ENCODE results near the gene CCR5. TPM values are rescaled to one million over a fixed set of nuclear protein-coding genes. Genes with fewer than 3 reads are reported as not detected.

CCR5 gene
- polyA plus RNA-seq, 3 donors = 1.2 to 3.6 (median 3.1) TPM

DNA sequence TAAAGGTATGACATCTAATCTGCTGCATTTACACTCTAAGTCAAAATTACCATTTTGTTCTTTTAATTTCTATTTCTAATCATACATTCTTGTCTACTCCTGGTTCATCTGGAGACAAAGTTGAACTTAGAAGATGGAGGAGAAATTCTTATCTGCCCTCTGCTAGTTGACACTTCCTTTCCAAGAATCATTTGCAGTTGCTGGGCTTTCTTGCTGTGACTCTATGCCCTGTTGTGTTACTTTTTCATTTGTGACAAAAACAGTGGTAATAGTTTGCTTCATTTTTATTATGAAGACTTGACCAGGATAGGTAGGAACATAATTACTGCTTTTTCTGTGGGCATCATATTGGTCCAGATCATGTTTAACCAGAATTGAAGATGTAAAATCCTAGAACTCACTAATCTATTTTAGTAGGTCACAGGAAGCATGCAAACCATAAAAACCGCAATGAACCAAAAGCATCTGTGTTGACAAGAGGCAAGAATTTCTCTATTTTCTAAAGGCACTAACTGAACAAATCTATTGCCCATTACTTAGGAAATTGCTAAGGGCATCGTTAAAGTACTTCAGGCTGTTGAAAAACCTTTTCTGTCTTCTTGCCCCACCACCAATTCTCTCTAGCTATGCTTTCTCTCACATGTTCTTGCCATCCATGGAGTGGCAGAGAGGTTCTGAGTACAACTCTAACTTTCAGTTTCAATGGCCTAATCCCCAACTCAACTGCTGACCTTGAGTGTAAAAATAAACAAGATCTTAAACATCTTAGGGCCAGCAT, 21.1 kb upstream of the CCR5 start:
- peaks cover 0 to 5% (median 3%) of the 10 kb centered on the region in 3 donors for H3K27me3 Mint-ChIP-seq (ENCODE audit: low read depth in 3 of 3)
- Histone ChIP-seq H3K27me3 (ENCODE audit: control insufficient read depth in 2 of 2, insufficient read depth in 2 of 2, low read length in 2 of 2) (no peaks in the 10 kb centered on the region), H3K79me2 (ENCODE audit: insufficient read depth, low read length) (peaks cover 24% of the 10 kb centered on the region), H3K9ac (ENCODE audit: insufficient read depth, low read length, poor library complexity, severe bottlenecking) (no peak overlapping the region), H3K36me3 (replicated peaks in 1 of 2; ENCODE audit: control insufficient read depth in 1 of 2, insufficient read depth in 2 of 2, low read length in 2 of 2) (no peaks in the 10 kb centered on the region), H3K4me2 (replicated peaks; ENCODE audit: extremely low read depth, low read length, poor library complexity, severe bottlenecking) (peak overlapping the region; percentile 49), H3K9me3 (replicated peaks in 1 of 2; ENCODE audit: control insufficient read depth in 1 of 2, insufficient read depth in 1 of 2, low read length in 2 of 2) (peaks cover 0 to 3% of the 10 kb centered on the region in 2 donors), H3K27ac (ENCODE audit: low read depth in 1 of 2, low read length in 2 of 2) (peak overlapping the region in 1 of 2 donors; percentile 62), H4K20me1 (ENCODE audit: insufficient read depth, low read length) (no peaks in the 10 kb centered on the region), H3K4me1 (ENCODE audit: control insufficient read depth in 1 of 2, insufficient read depth in 2 of 2, low read length in 2 of 2) (peaks cover 49 to 62% of the 10 kb centered on the region in 2 donors), H3K4me3 (replicated peaks in 1 of 3; ENCODE audit: low read depth in 2 of 3, low read length in 3 of 3) (peak overlapping the region in 1 of 3 experiments; percentile 4), H2AFZ (ENCODE audit: insufficient read depth, low read depth, low read length, poor library complexity, severe bottlenecking) (no peak overlapping the region)
- peak overlapping the region in 1 of 2 donors; percentile 57 for H3K4me3 Mint-ChIP-seq
- peak in 1 of 3 donors; percentile 35 for DNase-seq
- peak overlapping the region in 6 of 7 donors; percentile 51 to 86 (median 79) for H3K27ac Mint-ChIP-seq
- TF ChIP-seq, protein P1, sequence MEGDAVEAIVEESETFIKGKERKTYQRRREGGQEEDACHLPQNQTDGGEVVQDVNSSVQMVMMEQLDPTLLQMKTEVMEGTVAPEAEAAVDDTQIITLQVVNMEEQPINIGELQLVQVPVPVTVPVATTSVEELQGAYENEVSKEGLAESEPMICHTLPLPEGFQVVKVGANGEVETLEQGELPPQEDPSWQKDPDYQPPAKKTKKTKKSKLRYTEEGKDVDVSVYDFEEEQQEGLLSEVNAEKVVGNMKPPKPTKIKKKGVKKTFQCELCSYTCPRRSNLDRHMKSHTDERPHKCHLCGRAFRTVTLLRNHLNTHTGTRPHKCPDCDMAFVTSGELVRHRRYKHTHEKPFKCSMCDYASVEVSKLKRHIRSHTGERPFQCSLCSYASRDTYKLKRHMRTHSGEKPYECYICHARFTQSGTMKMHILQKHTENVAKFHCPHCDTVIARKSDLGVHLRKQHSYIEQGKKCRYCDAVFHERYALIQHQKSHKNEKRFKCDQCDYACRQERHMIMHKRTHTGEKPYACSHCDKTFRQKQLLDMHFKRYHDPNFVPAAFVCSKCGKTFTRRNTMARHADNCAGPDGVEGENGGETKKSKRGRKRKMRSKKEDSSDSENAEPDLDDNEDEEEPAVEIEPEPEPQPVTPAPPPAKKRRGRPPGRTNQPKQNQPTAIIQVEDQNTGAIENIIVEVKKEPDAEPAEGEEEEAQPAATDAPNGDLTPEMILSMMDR (IDR thresholded peaks at IDR 0.05) = no peak
- intact Hi-C loops (cut with micrococcal nuclease) = loop anchor here in 1 of 2 donors (5.0 kb wide), 1 partner anchor 47 kb away; no protein-coding TSS in a partner anchor
- H3K9me3 Mint-ChIP-seq = peaks cover 0 to 3% (median 0%) of the 10 kb centered on the region in 7 donors
- H3K36me3 Mint-ChIP-seq = no peaks in the 10 kb centered on the region
- 0% methylated on average over 2 of the region's 2 CpGs for WGBS (ENCODE audit: insufficient coverage)
- peaks cover 58% of the 10 kb centered on the region for H3K4me1 Mint-ChIP-seq

- H3K9me3 ChIP-seq (replicated peaks in 1 of 2; ENCODE audit: control insufficient read depth in 1 of 2, insufficient read depth in 1 of 2, low read length in 2 of 2) = peaks cover 0 to 3% of the 10 kb centered on the region in 2 donors
- peak overlapping the region; percentile 10 to 57 for H3K4me3 Mint-ChIP-seq
- H3K9ac ChIP-seq (ENCODE audit: insufficient read depth, low read length, poor library complexity, severe bottlenecking) = no peak overlapping the region
- no peak overlapping the region for H2AFZ ChIP-seq (ENCODE audit: insufficient read depth, low read depth, low read length, poor library complexity, severe bottlenecking)
- no peaks in the 10 kb centered on the region for H3K36me3 ChIP-seq (replicated peaks in 1 of 2; ENCODE audit: control insufficient read depth in 1 of 2, insufficient read depth in 2 of 2, low read length in 2 of 2)
- DNase-seq = peak in 2 of 3 donors; percentile 48 to 53
- H3K4me1 Mint-ChIP-seq = peaks cover 64% of the 10 kb centered on the region
- no peaks in the 10 kb centered on the region for H3K27me3 ChIP-seq (ENCODE audit: control insufficient read depth in 2 of 2, insufficient read depth in 2 of 2, low read length in 2 of 2)
- TF ChIP-seq, protein P1 (IDR thresholded peaks at IDR 0.05) = no peak
- H3K4me3 ChIP-seq (replicated peaks in 1 of 3; ENCODE audit: low read depth in 2 of 3, low read length in 3 of 3) = peak overlapping the region in 1 of 3 experiments; percentile 4
- H3K79me2 ChIP-seq (ENCODE audit: insufficient read depth, low read length) = peaks cover 30% of the 10 kb centered on the region
- H3K4me2 ChIP-seq (replicated peaks; ENCODE audit: extremely low read depth, low read length, poor library complexity, severe bottlenecking) = peak overlapping the region; percentile 49
- intact Hi-C loops (cut with micrococcal nuclease) = loop anchor here in 1 of 2 donors (5.0 kb wide), 1 partner anchor 48 kb away; no protein-coding TSS in a partner anchor
- H3K27ac ChIP-seq (ENCODE audit: low read depth in 1 of 2, low read length in 2 of 2) = peak overlapping the region in 1 of 2 donors; percentile 62
- WGBS (ENCODE audit: insufficient coverage) = no CpG with 5 or more reads among the region's 1 CpG
- H4K20me1 ChIP-seq (ENCODE audit: insufficient read depth, low read length) = no peaks in the 10 kb centered on the region
- H3K27ac Mint-ChIP-seq = peak overlapping the region; percentile 32 to 86 (median 75)
- peaks cover 0 to 3% (median 0%) of the 10 kb centered on the region in 7 donors for H3K9me3 Mint-ChIP-seq
- H3K36me3 Mint-ChIP-seq = peaks cover 0 to 3% of the 10 kb centered on the region in 2 donors
- peaks cover 49 to 67% of the 10 kb centered on the region in 2 donors for H3K4me1 ChIP-seq (ENCODE audit: control insufficient read depth in 1 of 2, insufficient read depth in 2 of 2, low read length in 2 of 2)
- H3K27me3 Mint-ChIP-seq (ENCODE audit: low read depth in 3 of 3) = peaks cover 0 to 5% (median 3%) of the 10 kb centered on the region in 3 donors
These were observed 20.5 kb upstream of the CCR5 start for GRCh38 chr3:46350262-46350565.

Measured in CD14-positive monocyte (primary cell).